Measurements from ENCODE around the gene TSPAN7.

GRCh38 chrX:38513112-38513742 is 48.1 kb upstream of the TSPAN7 start:
- TF ChIP-seq POLR2AphosphoS5 (IDR thresholded peaks at IDR 0.05; ENCODE audit: low read depth, low read length) (no peak), REST (IDR thresholded peaks at IDR 0.05; ENCODE audit: insufficient read depth in 1 of 2, low read depth in 2 of 2, low read length in 2 of 2) (no peak), SIN3A (IDR thresholded peaks at IDR 0.05; ENCODE audit: borderline replicate concordance, insufficient read depth, low read length) (no peak), FOXP2 (optimal IDR thresholded peaks at IDR 0.05; ENCODE audit: borderline replicate concordance, extremely low read depth, extremely low read length, insufficient read depth) (no peak)

Data from PFSK-1 (cell line).